MCF 10A (cell line): Measurements from ENCODE around the gene STYK1. TPM values are rescaled to one million over a fixed set of nuclear protein-coding genes. Genes with fewer than 3 reads are reported as not detected.

ENCODE experiments used
- BruUV-seq: library from RNA; stranded (reverse); fragments of 400-500 nt; replicated peaks from 2 replicates; lab custom pipeline; 2021; lab: Mats Ljungman, UMichigan
- CTCF ChIA-PET: fragments of 300-600 bp; sonication (Branson Sonifier 250); formaldehyde crosslinking; extraction: SDS; loops from one replicate; lab custom pipeline; 2021; ENCODE audit warnings: antibody characterized with exemption, inconsistent platforms; lab: Yijun Ruan, JAX
- POLR2A ChIA-PET: fragments of 300-600, 350-650 bp; sonication (Branson Sonifier 250); formaldehyde crosslinking; extraction: SDS; loops from one replicate; lab custom pipeline; 2020; ENCODE audit warnings: antibody characterized with exemption, inconsistent platforms; lab: Yijun Ruan, JAX
- DNase-seq: peaks from one replicate; pipeline ENCODE4 v3.0.0-alpha.2; 2018; ENCODE audit not compliant: unreplicated experiment
- H3K27ac Mint-ChIP-seq: one replicate; pipeline ENCODE4 v1.8.0; 2022; ENCODE audit warnings: mild to moderate bottlenecking, low read depth, mixed read lengths; ENCODE audit not compliant: unreplicated experiment
- H3K27me3 Mint-ChIP-seq: one replicate; pipeline ENCODE4 v1.8.0; 2022; ENCODE audit warnings: mixed read lengths; ENCODE audit not compliant: insufficient read depth, unreplicated experiment
- H3K36me3 Mint-ChIP-seq: one replicate; pipeline ENCODE4 v1.8.0; 2022; ENCODE audit warnings: mild to moderate bottlenecking, moderate library complexity, mixed read lengths; ENCODE audit not compliant: insufficient read depth, unreplicated experiment
- H3K4me1 Mint-ChIP-seq: one replicate; pipeline ENCODE4 v1.8.0; 2022; ENCODE audit warnings: mixed read lengths; ENCODE audit not compliant: insufficient read depth, unreplicated experiment
- H3K4me3 Mint-ChIP-seq: one replicate; pipeline ENCODE4 v1.8.0; 2022; ENCODE audit warnings: mild to moderate bottlenecking, moderate library complexity, mixed read lengths; ENCODE audit not compliant: unreplicated experiment
- H3K9me3 Mint-ChIP-seq: one replicate; pipeline ENCODE4 v1.8.0; 2022; ENCODE audit warnings: mixed read lengths; ENCODE audit not compliant: unreplicated experiment
- CTCF ChIP-seq: fragments of 200-600 bp; IDR thresholded peaks from one replicate; pipeline ENCODE4 v1.8.0; 2022; ENCODE audit warnings: antibody characterized with exemption, mild to moderate bottlenecking; ENCODE audit not compliant: unreplicated experiment
- intact Hi-C: fragments of 100-400 bp; cut with micrococcal nuclease; formaldehyde crosslinking; loops from 2 replicates; pipeline ENCODE4 v1.14.1; 2022
- total RNA-seq: library from RNA; stranded (reverse); gene quantifications from 2 replicates; pipeline ENCODE4 v1.2.3, GENCODE V29; 2022

STYK1 gene
- total RNA-seq, 1 experiment from 2014 or later: 0.14 TPM

DNA sequence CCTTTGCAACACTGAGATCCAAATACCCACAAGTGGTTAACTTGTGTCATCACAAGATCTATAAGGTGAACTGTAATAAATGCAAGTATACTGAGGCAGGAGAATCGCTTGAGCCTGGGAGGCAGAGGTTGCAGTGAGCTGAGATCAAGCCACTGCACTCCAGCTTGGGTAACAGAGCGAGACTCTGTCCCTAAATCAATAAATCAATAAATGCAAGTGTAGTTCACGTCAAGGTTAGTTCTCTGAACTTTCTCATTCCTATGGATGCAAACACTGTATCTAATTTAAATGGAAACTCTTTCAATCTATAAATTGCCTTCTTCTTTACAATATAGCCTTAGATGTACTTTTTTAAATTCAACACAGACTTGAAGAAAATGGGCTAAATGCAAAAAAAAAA, 63.7 kb downstream of the STYK1 start:
- DNase-seq: no peak
- Mint-ChIP-seq H3K4me1 (peaks cover 19% of the 10 kb centered on the region), H3K4me3 (no peak overlapping the region), H3K27me3 (no peaks in the 10 kb centered on the region), H3K36me3 (peaks cover 63% of the 10 kb centered on the region), H3K9me3 (no peaks in the 10 kb centered on the region), H3K27ac (no peak overlapping the region)
- POLR2A ChIA-PET: interaction anchor here (0.6 to 0.7 kb wide), 2 partner anchors 92 to 229 kb away, joined by 3 read pairs; no protein-coding TSS in a partner anchor
- intact Hi-C loops: no loop called here
- no TSS peak for BruUV-seq
- TF ChIP-seq CTCF: no peak
- CTCF ChIA-PET: no interaction called here

DNA sequence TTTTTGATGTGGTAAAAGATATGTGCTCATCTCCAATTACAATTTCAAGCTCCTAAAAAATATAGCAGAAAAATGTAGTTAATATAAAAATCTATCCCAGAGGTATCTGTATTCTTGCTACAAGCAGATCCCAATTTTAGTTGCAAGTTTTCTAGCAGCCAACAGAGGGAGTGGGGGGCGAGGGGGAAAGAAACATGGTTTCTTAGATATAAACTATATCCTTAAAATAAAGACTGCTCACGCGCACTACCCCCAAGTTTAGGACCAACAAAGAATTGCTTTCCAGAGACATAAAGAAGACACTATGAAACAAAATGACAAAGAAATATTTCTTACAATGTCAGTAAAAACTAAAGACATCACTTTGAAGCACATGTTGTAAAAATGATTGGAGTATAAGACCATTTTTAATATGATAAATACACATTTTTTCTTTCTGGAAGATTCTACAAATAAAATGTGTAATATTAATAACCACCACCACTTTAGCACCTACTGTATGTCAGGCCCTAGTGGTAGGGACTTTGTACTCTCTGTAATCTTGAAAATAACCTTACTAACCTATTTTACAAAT, 65.9 kb downstream of the STYK1 start:
- H3K27ac Mint-ChIP-seq: no peak overlapping the region
- ChIA-PET POLR2A (interaction anchor here (0.7 to 1.9 kb wide), 3 partner anchors 114 to 144 kb away, joined by 3 to 5 read pairs (median 3); no protein-coding TSS in a partner anchor), CTCF (interaction anchor here (0.6 to 2.9 kb wide), 6 partner anchors 64 to 968 kb away, joined by 3 to 11 read pairs (median 3); no protein-coding TSS in a partner anchor)
- intact Hi-C loops: loop anchor here (2.0 kb wide), 1 partner anchor 67 kb away; the partner anchor contains the start of gene STYK1
- peak; percentile 23 for TF ChIP-seq CTCF
- H3K36me3 Mint-ChIP-seq: peaks cover 63% of the 10 kb centered on the region
- H3K27me3 Mint-ChIP-seq: no peaks in the 10 kb centered on the region
- no peaks in the 10 kb centered on the region for H3K9me3 Mint-ChIP-seq
- peak; percentile 17 for DNase-seq
- peaks cover 14% of the 10 kb centered on the region for H3K4me1 Mint-ChIP-seq
- no peak overlapping the region for H3K4me3 Mint-ChIP-seq
- no TSS peak for BruUV-seq

DNA sequence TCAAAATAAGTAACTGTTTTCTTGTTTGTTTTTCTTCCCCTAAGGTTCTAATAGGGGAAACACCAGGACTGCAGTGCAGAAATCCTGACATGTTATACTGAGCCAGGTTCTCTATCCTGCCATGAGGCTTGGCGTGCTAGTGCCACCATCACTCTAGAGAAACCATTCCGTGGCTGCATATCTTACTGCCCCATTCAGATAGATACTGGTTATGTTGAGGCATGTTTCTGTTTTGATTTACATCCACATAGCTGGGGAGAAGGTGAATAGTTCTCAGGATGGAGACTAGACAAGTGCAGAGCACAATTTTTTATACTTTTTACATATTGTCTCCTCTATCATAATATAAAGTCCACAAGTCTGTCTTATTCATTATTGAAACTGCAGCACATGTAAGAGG, 72.0 kb downstream of the STYK1 start:
- BruUV-seq: no TSS peak

DNA sequence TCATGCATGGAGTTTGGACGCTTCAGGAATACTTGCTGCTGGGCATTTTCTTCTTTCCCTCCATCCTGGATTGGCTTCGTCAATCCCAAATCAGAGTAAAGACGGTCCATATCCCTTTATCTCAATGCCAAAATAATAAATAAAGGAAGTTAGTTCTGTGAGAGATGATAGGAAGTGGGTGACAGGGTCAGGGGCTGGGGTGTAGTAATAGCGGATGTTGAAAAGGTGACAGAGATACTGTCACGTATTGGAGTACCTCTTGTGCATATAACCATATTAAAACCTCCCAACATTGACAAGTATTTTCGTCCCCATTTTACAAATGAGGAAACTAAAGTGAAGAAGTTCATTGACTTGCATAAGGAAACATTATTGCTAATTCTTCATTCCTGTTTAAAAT, 72.9 kb downstream of the STYK1 start:
- Mint-ChIP-seq H3K27me3 (no peaks in the 10 kb centered on the region), H3K27ac (no peak overlapping the region), H3K4me1 (no peaks in the 10 kb centered on the region), H3K36me3 (peaks cover 41% of the 10 kb centered on the region), H3K9me3 (no peaks in the 10 kb centered on the region), H3K4me3 (no peak overlapping the region)
- ChIA-PET POLR2A (no interaction called here), CTCF (no interaction called here)
- intact Hi-C loops: no loop called here
- BruUV-seq: no TSS peak
- no peak for TF ChIP-seq CTCF
- DNase-seq: no peak

More for the DNA sequence above, 72.0 kb downstream of the STYK1 start:
- intact Hi-C loops: no loop called here
- TF ChIP-seq CTCF: no peak
- Mint-ChIP-seq H3K36me3 (peaks cover 41% of the 10 kb centered on the region), H3K4me3 (no peak overlapping the region), H3K9me3 (no peaks in the 10 kb centered on the region), H3K4me1 (no peaks in the 10 kb centered on the region), H3K27ac (no peak overlapping the region), H3K27me3 (no peaks in the 10 kb centered on the region)
- POLR2A ChIA-PET: interaction anchor here (3.1 kb wide), 1 partner anchor 12 kb away, joined by 9 read pairs; the partner anchor contains the start of gene MAGOHB
- CTCF ChIA-PET: no interaction called here
- DNase-seq: no peak
